Neuronal stem cell (in vitro differentiated cells): ENCODE measurements around the gene CD63.
A peak's percentile ranks its signal among the peaks of the same experiment; 100 is the strongest.

Source experiments
- DNase-seq: peaks from one replicate; pipeline ENCODE4 v3.0.0-alpha.2; 2013; ENCODE audit warnings: low spot score
- H2AFZ ChIP-seq: one replicate; pipeline ENCODE4 v1.6.1; 2013; ENCODE audit warnings: mild to moderate bottlenecking, low read length, inconsistent platforms
- H2AK5ac ChIP-seq: 2 replicates; pipeline ENCODE4 v1.6.1; 2013; ENCODE audit warnings: low read depth, mild to moderate bottlenecking, inconsistent platforms, low read length, moderate library complexity, mixed read lengths
- H2BK120ac ChIP-seq: 2 replicates; pipeline ENCODE4 v1.6.1; 2013; ENCODE audit warnings: low read depth, mild to moderate bottlenecking, inconsistent platforms, low read length, moderate library complexity, mixed read lengths
- H2BK12ac ChIP-seq: one replicate; pipeline ENCODE4 v1.6.1; 2013; ENCODE audit warnings: low read length, inconsistent platforms
- H2BK15ac ChIP-seq: 2 replicates; pipeline ENCODE4 v1.6.1; 2013; ENCODE audit warnings: mild to moderate bottlenecking, low read length, inconsistent platforms, mixed read lengths
- H2BK5ac ChIP-seq: one replicate; pipeline ENCODE4 v1.6.1; 2013; ENCODE audit warnings: inconsistent platforms, mild to moderate bottlenecking, low read length, moderate library complexity
- H3K14ac ChIP-seq: one replicate; pipeline ENCODE4 v1.6.1; 2013; ENCODE audit warnings: low read length, inconsistent platforms
- H3K18ac ChIP-seq: 2 replicates; pipeline ENCODE4 v1.6.1; 2013; ENCODE audit warnings: low read length, inconsistent platforms
- H3K23ac ChIP-seq: 2 replicates; pipeline ENCODE4 v1.6.1; 2013; ENCODE audit warnings: low read depth, mild to moderate bottlenecking, mixed read lengths, low read length, inconsistent platforms; ENCODE audit not compliant: poor library complexity
- H3K27ac ChIP-seq: replicated peaks from 3 replicates; pipeline ENCODE4 v1.5.1; 2013; ENCODE audit warnings: low read length, inconsistent platforms
- H3K27me3 ChIP-seq, 3 experiments: 2 replicates each; pipeline ENCODE4 v1.6.1; 2013; ENCODE audit warnings: low read length in 3 of 3, mild to moderate bottlenecking in 2 of 3, inconsistent platforms in 1 of 3, low read depth in 1 of 3, mixed read lengths in 1 of 3, moderate library complexity in 1 of 3; ENCODE audit not compliant: control insufficient read depth in 3 of 3, insufficient read depth in 3 of 3
- H3K36me3 ChIP-seq, 2 donors: replicated peaks in 1 of 2; 2 replicates each; pipeline ENCODE4 v1.6.1; 2013; ENCODE audit warnings: low read length in 2 of 2; ENCODE audit not compliant: control insufficient read depth in 2 of 2, insufficient read depth in 2 of 2
- H3K4ac ChIP-seq: 2 replicates; pipeline ENCODE4 v1.6.1; 2013; ENCODE audit warnings: inconsistent platforms, mild to moderate bottlenecking, low read length, moderate library complexity
- H3K4me1 ChIP-seq, 2 donors: 1 replicate in 1 of 2; 2 replicates in 1 of 2; pipeline ENCODE4 v1.6.1; 2013; ENCODE audit warnings: low read length in 2 of 2, low read depth in 1 of 2; ENCODE audit not compliant: control insufficient read depth in 2 of 2, insufficient read depth in 1 of 2
- H3K4me2 ChIP-seq: one replicate; pipeline ENCODE4 v1.6.1; 2013; ENCODE audit warnings: mild to moderate bottlenecking, low read length, inconsistent platforms; ENCODE audit not compliant: insufficient read depth, poor library complexity, severe bottlenecking
- H3K4me3 ChIP-seq, 2 donors: 2 replicates each; pipeline ENCODE4 v1.5.1; 2013; ENCODE audit warnings: low read length in 2 of 2, mild to moderate bottlenecking in 2 of 2, inconsistent platforms in 1 of 2, moderate library complexity in 1 of 2
- H3K79me1 ChIP-seq: one replicate; pipeline ENCODE4 v1.6.1; 2013; ENCODE audit warnings: low read depth, mild to moderate bottlenecking, inconsistent platforms, low read length, moderate library complexity
- H3K9ac ChIP-seq: one replicate; pipeline ENCODE4 v1.6.1; 2013; ENCODE audit warnings: mild to moderate bottlenecking, low read depth, low read length, inconsistent platforms; ENCODE audit not compliant: poor library complexity
- H3K9me3 ChIP-seq, 2 donors: replicated peaks in 1 of 2; 2 replicates each; pipeline versions ENCODE3 to v1.6.1; 2013; ENCODE audit warnings: low read length in 2 of 2, mild to moderate bottlenecking in 2 of 2, inconsistent platforms in 1 of 2, low read depth in 1 of 2, mixed read lengths in 1 of 2, moderate library complexity in 1 of 2; ENCODE audit not compliant: control insufficient read depth in 2 of 2, insufficient read depth in 1 of 2
- H4K8ac ChIP-seq: one replicate; pipeline ENCODE4 v1.6.1; 2013; ENCODE audit warnings: low read depth, mild to moderate bottlenecking, inconsistent platforms, low read length, moderate library complexity
- H4K91ac ChIP-seq: one replicate; pipeline ENCODE4 v1.6.1; 2013; ENCODE audit warnings: low read length, low read depth, mild to moderate bottlenecking, inconsistent platforms; ENCODE audit not compliant: poor library complexity
- WGBS, 2 donors: extraction: QIAGEN DNeasy Blood & Tissue Kit; methylation state at CpG; one replicate each; pipeline ENCODE4 v1.1.7; 2013; ENCODE audit warnings: missing lambda C conversion rate in 2 of 2, mixed read lengths in 1 of 2; ENCODE audit not compliant: insufficient read length in 2 of 2, insufficient replicate concordance in 1 of 2; ENCODE audit errors: extremely low coverage in 2 of 2; 5-methylcytosine and 5-hydroxymethylcytosine counted together

CD63 gene

GRCh38 chr12:55733021-55733555 lies 4.3 kb upstream of the CD63 start:
- Histone ChIP-seq H3K4me1 (peaks cover 11 to 13% of the 10 kb centered on the region in 2 donors), H3K27me3 (no peaks in the 10 kb centered on the region), H2BK12ac (no peak overlapping the region), H3K4ac (no peak overlapping the region), H4K91ac (no peak overlapping the region), H2BK120ac (no peak overlapping the region), H4K8ac (no peak overlapping the region), H2BK15ac (no peak overlapping the region), H3K79me1 (peaks cover 5% of the 10 kb centered on the region), H2AFZ (no peak overlapping the region), H3K9ac (no peak overlapping the region), H3K23ac (no peak overlapping the region), H3K9me3 (no peaks in the 10 kb centered on the region), H3K18ac (no peak overlapping the region), H3K14ac (no peak overlapping the region), H2BK5ac (no peak overlapping the region), H3K27ac (no peak overlapping the region), H3K4me3 (no peak overlapping the region), H3K36me3 (no peaks in the 10 kb centered on the region), H2AK5ac (peak overlapping the region; percentile 28), H3K4me2 (no peak overlapping the region)
- no peak for DNase-seq
- WGBS, 2 donors, result no CpG with 5 or more reads among the region's 14 CpGs

GRCh38 chr12:55732288-55732687 lies 3.5 kb upstream of the CD63 start:
- Histone ChIP-seq H4K8ac (no peak overlapping the region), H3K79me1 (peaks cover 11% of the 10 kb centered on the region), H3K27ac (no peak overlapping the region), H3K9me3 (no peaks in the 10 kb centered on the region), H3K4me2 (no peak overlapping the region), H2AK5ac (no peak overlapping the region), H3K4me3 (no peak overlapping the region), H3K14ac (no peak overlapping the region), H4K91ac (no peak overlapping the region), H2AFZ (no peak overlapping the region), H3K4ac (no peak overlapping the region), H2BK12ac (no peak overlapping the region), H2BK120ac (no peak overlapping the region), H3K4me1 (peaks cover 12 to 13% of the 10 kb centered on the region in 2 donors), H3K9ac (peak overlapping the region; percentile 70), H2BK5ac (no peak overlapping the region), H3K27me3 (no peaks in the 10 kb centered on the region), H3K23ac (peak overlapping the region; percentile 90), H3K18ac (peak overlapping the region; percentile 57), H2BK15ac (peak overlapping the region; percentile 30), H3K36me3 (peaks cover 0 to under 1% of the 10 kb centered on the region in 2 donors)
- no CpG with 5 or more reads among the region's 4 CpGs for WGBS, 2 donors
- no peak for DNase-seq

- H2AFZ ChIP-seq, result peak overlapping the region; percentile 92
- no peak for DNase-seq
- peak overlapping the region; percentile 59 to 92 for H3K4me3 ChIP-seq
- no peak overlapping the region for H4K91ac ChIP-seq
- peak overlapping the region; percentile 34 for H2BK15ac ChIP-seq
- H3K27me3 ChIP-seq, result no peaks in the 10 kb centered on the region
- peaks cover 0 to 1% of the 10 kb centered on the region in 2 donors for H3K9me3 ChIP-seq
- H3K4me1 ChIP-seq, result peaks cover 14 to 18% of the 10 kb centered on the region in 2 donors
- H3K14ac ChIP-seq, result no peak overlapping the region
- peaks cover 16 to 22% of the 10 kb centered on the region in 2 donors for H3K36me3 ChIP-seq
- whole genome bisulfite sequencing, 2 donors, result no CpG with 5 or more reads among the region's 19 CpGs
- H3K18ac ChIP-seq, result peak overlapping the region; percentile 58
- peak overlapping the region; percentile 9 for H2AK5ac ChIP-seq
- H2BK120ac ChIP-seq, result no peak overlapping the region
- no peak overlapping the region for H3K23ac ChIP-seq
- no peak overlapping the region for H3K4ac ChIP-seq
- peak overlapping the region; percentile 92 for H3K4me2 ChIP-seq
- H4K8ac ChIP-seq, result no peak overlapping the region
- peak overlapping the region; percentile 87 for H3K9ac ChIP-seq
- peak overlapping the region; percentile 91 for H3K27ac ChIP-seq
- H2BK5ac ChIP-seq, result peak overlapping the region; percentile 69
- H2BK12ac ChIP-seq, result no peak overlapping the region
- H3K79me1 ChIP-seq, result peaks cover 14% of the 10 kb centered on the region
Observed at GRCh38 chr12:55729819-55730818, 1.3 kb upstream of the CD63 start.
